CD14-positive monocyte (primary cell): ENCODE data around the gene CEBPG. TPM values are rescaled to one million over a fixed set of nuclear protein-coding genes. Genes with fewer than 3 reads are reported as not detected.

ENCODE experiments used
- DNase-seq, 3 donors: peaks; one replicate each; pipeline ENCODE4 v3.0.0-alpha.2; 2011 to 2022
- H2AFZ ChIP-seq: 2 replicates; pipeline ENCODE4 v1.6.0; 2012; ENCODE audit warnings: mild to moderate bottlenecking, low read depth, low read length, inconsistent platforms; ENCODE audit not compliant: insufficient read depth, poor library complexity, severe bottlenecking
- H3K27ac ChIP-seq, 2 donors: 1 replicate in 1 of 2; 2 replicates in 1 of 2; pipeline ENCODE4 v1.5.1; 2012 to 2013; ENCODE audit warnings: low read length in 2 of 2, control low read depth in 1 of 2, inconsistent platforms in 1 of 2, low read depth in 1 of 2, mild to moderate bottlenecking in 1 of 2
- H3K27me3 ChIP-seq, 2 donors: one replicate each; pipeline versions ENCODE4 v1.6.0 to v1.6.1; 2011 to 2013; ENCODE audit warnings: low read length in 2 of 2; ENCODE audit not compliant: control insufficient read depth in 2 of 2, insufficient read depth in 2 of 2
- H3K36me3 ChIP-seq, 2 donors: replicated peaks in 1 of 2; 1 replicate in 1 of 2; 2 replicates in 1 of 2; pipeline versions ENCODE4 v1.5.1 to v1.6.1; 2012 to 2013; ENCODE audit warnings: low read length in 2 of 2, control low read depth in 1 of 2, inconsistent platforms in 1 of 2, mild to moderate bottlenecking in 1 of 2; ENCODE audit not compliant: insufficient read depth in 2 of 2, control insufficient read depth in 1 of 2
- H3K4me1 ChIP-seq, 2 donors: 1 replicate in 1 of 2; 2 replicates in 1 of 2; pipeline versions ENCODE4 v1.5.1 to v1.6.1; 2012 to 2013; ENCODE audit warnings: low read length in 2 of 2, control low read depth in 1 of 2, inconsistent platforms in 1 of 2, mild to moderate bottlenecking in 1 of 2, moderate library complexity in 1 of 2; ENCODE audit not compliant: insufficient read depth in 2 of 2, control insufficient read depth in 1 of 2
- H3K4me2 ChIP-seq: replicated peaks from 2 replicates; pipeline ENCODE3; 2012; ENCODE audit warnings: low read length, moderate library complexity, mild to moderate bottlenecking; ENCODE audit not compliant: poor library complexity, severe bottlenecking; ENCODE audit errors: extremely low read depth
- H3K4me3 ChIP-seq, 3 experiments: fragments of 200-600 bp in 1 of 3; sonication (generic) in 1 of 3; replicated peaks in 1 of 3; 1 replicate in 2 of 3; 2 replicates in 1 of 3; pipeline ENCODE4 v1.5.1; 2011 to 2013; ENCODE audit warnings: low read length in 3 of 3, mild to moderate bottlenecking in 3 of 3, control low read depth in 2 of 3, low read depth in 2 of 3, inconsistent platforms in 1 of 3, moderate library complexity in 1 of 3
- H3K79me2 ChIP-seq: 2 replicates; pipeline ENCODE4 v1.6.0; 2012; ENCODE audit warnings: mild to moderate bottlenecking, control low read depth, inconsistent platforms, low read length, moderate library complexity; ENCODE audit not compliant: insufficient read depth
- H3K9ac ChIP-seq: 2 replicates; pipeline ENCODE4 v1.6.0; 2017; ENCODE audit warnings: low read length, mild to moderate bottlenecking; ENCODE audit not compliant: insufficient read depth, poor library complexity, severe bottlenecking
- H3K9me3 ChIP-seq, 2 donors: replicated peaks in 1 of 2; 1 replicate in 1 of 2; 2 replicates in 1 of 2; pipeline versions ENCODE4 v1.5.1 to v1.6.1; 2012 to 2013; ENCODE audit warnings: low read length in 2 of 2, control low read depth in 1 of 2; ENCODE audit not compliant: control insufficient read depth in 1 of 2, insufficient read depth in 1 of 2
- H4K20me1 ChIP-seq: 2 replicates; pipeline ENCODE4 v1.6.0; 2012; ENCODE audit warnings: mild to moderate bottlenecking, low read length, control low read depth, moderate library complexity; ENCODE audit not compliant: insufficient read depth
- H3K27ac Mint-ChIP-seq, 7 donors: one replicate each; pipeline ENCODE4 v1.8.0; 2020; ENCODE audit warnings: mild to moderate bottlenecking in 7 of 7, mixed read lengths in 7 of 7, moderate library complexity in 6 of 7, inconsistent platforms in 2 of 7
- H3K27me3 Mint-ChIP-seq, 3 donors: one replicate each; pipeline ENCODE4 v1.8.0; 2021 to 2022; ENCODE audit warnings: low read depth in 3 of 3, mild to moderate bottlenecking in 3 of 3, mixed read lengths in 3 of 3, moderate library complexity in 3 of 3, inconsistent platforms in 1 of 3
- H3K36me3 Mint-ChIP-seq, 2 donors: one replicate each; pipeline ENCODE4 v1.8.0; 2020; ENCODE audit warnings: mixed read lengths in 2 of 2, inconsistent platforms in 1 of 2, mild to moderate bottlenecking in 1 of 2
- H3K4me1 Mint-ChIP-seq: one replicate; pipeline ENCODE4 v1.8.0; 2020; ENCODE audit warnings: mild to moderate bottlenecking, mixed read lengths
- H3K4me3 Mint-ChIP-seq, 2 donors: one replicate each; pipeline ENCODE4 v1.8.0; 2020; ENCODE audit warnings: mild to moderate bottlenecking in 2 of 2, mixed read lengths in 2 of 2, moderate library complexity in 1 of 2
- H3K9me3 Mint-ChIP-seq, 7 donors: one replicate each; pipeline ENCODE4 v1.8.0; 2020 to 2022; ENCODE audit warnings: mixed read lengths in 7 of 7, mild to moderate bottlenecking in 6 of 7, moderate library complexity in 6 of 7, inconsistent platforms in 2 of 7
- WGBS: methylation state at CpG from one replicate; pipeline ENCODE4 v1.1.5; 2013; ENCODE audit warnings: missing lambda C conversion rate; ENCODE audit not compliant: insufficient coverage; 5-methylcytosine and 5-hydroxymethylcytosine counted together
- intact Hi-C, 2 donors: fragments of 100-400 bp; cut with micrococcal nuclease; formaldehyde crosslinking; loops; one replicate each; pipeline versions ENCODE4 v1.15.0 to v1.15.1; 2023
- polyA plus RNA-seq, 3 donors: library from polyadenylated mRNA; depleted of rRNA in 1 of 3; unstranded in 2 of 3; stranded (reverse) in 1 of 3; fragments of 300-500 nt in 2 of 3; fragments of >200 nt in 1 of 3; fragmentation: Illumina TruSeq in 2 of 3; gene quantifications; 1 replicate in 2 of 3; 2 replicates in 1 of 3; pipeline ENCODE4 v1.2.3, GENCODE V29; 2012 to 2021
- TF ChIP-seq, protein P1 (sequence below): fragments of 200-600 bp; IDR thresholded peaks from one replicate; pipeline ENCODE4 v1.8.0; 2022; ENCODE audit warnings: antibody characterized with exemption, mild to moderate bottlenecking

Gene CEBPG
- polyA plus RNA-seq, 3 donors: 16.8 to 18.3 (median 17.8) TPM

DNA sequence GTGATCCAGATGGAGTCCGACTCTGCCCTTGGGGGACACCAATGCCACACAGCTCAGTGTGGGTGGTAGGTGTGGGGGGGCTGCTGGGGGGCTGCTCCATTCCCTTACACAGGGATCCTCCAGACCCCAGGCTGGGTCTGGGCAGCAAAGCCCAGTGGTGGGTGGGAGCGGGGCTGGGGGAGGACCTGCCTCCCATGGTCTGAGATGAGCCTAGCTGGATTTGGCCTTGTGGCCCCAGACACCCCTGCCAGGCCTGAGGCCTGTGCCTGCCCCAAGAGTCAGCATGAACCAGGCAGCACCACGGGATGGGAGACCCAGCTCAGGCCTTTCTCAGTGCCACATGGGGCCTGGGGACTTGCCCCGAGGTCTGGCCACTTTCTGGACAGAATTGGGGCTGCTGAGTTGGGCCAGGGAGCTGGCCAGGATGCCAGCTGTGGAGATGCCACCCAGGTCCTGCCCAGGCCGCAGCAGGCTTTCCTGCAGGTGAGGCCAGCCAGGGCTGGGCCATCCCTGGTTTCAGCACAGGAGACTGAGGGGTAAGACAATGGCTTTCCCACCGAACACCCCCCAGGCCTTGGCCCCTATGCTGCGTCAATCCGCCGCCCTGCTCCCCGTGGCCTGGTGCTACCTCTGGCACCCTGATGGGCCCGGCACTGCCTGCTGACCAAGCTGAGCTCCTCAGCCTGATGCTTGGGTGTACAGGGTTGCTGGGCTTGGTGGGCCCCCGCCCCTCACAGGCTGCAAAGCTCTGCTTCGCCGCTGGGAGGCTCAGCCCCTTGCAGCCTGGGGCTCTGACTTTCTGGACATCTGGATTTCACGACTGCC, 24.2 kb downstream of the CEBPG start:
- H3K4me1 ChIP-seq: peaks cover 45 to 46% of the 10 kb centered on the region in 2 donors
- H3K36me3 ChIP-seq: no peaks in the 10 kb centered on the region
- peaks cover 16% of the 10 kb centered on the region for H3K79me2 ChIP-seq
- no peaks in the 10 kb centered on the region for H3K9me3 ChIP-seq
- H3K4me2 ChIP-seq: no peak overlapping the region
- H3K9ac ChIP-seq: no peak overlapping the region
- no peaks in the 10 kb centered on the region for H3K9me3 Mint-ChIP-seq
- no peaks in the 10 kb centered on the region for H3K27me3 ChIP-seq
- peaks cover 49% of the 10 kb centered on the region for H3K4me1 Mint-ChIP-seq
- no peak overlapping the region for H3K27ac Mint-ChIP-seq
- no peaks in the 10 kb centered on the region for H4K20me1 ChIP-seq
- H3K36me3 Mint-ChIP-seq: peaks cover 4 to 5% of the 10 kb centered on the region in 2 donors
- H2AFZ ChIP-seq: no peak overlapping the region
- H3K27me3 Mint-ChIP-seq: peaks cover 0 to 6% (median 0%) of the 10 kb centered on the region in 3 donors
- intact Hi-C loops: no loop called here
- DNase-seq: no peak
- no peak overlapping the region for H3K27ac ChIP-seq
- TF ChIP-seq, protein P1, sequence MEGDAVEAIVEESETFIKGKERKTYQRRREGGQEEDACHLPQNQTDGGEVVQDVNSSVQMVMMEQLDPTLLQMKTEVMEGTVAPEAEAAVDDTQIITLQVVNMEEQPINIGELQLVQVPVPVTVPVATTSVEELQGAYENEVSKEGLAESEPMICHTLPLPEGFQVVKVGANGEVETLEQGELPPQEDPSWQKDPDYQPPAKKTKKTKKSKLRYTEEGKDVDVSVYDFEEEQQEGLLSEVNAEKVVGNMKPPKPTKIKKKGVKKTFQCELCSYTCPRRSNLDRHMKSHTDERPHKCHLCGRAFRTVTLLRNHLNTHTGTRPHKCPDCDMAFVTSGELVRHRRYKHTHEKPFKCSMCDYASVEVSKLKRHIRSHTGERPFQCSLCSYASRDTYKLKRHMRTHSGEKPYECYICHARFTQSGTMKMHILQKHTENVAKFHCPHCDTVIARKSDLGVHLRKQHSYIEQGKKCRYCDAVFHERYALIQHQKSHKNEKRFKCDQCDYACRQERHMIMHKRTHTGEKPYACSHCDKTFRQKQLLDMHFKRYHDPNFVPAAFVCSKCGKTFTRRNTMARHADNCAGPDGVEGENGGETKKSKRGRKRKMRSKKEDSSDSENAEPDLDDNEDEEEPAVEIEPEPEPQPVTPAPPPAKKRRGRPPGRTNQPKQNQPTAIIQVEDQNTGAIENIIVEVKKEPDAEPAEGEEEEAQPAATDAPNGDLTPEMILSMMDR: no peak
- H3K4me3 Mint-ChIP-seq: no peak overlapping the region
- WGBS: 84% methylated on average over 14 of the region's 15 CpGs
- no peak overlapping the region for H3K4me3 ChIP-seq

DNA sequence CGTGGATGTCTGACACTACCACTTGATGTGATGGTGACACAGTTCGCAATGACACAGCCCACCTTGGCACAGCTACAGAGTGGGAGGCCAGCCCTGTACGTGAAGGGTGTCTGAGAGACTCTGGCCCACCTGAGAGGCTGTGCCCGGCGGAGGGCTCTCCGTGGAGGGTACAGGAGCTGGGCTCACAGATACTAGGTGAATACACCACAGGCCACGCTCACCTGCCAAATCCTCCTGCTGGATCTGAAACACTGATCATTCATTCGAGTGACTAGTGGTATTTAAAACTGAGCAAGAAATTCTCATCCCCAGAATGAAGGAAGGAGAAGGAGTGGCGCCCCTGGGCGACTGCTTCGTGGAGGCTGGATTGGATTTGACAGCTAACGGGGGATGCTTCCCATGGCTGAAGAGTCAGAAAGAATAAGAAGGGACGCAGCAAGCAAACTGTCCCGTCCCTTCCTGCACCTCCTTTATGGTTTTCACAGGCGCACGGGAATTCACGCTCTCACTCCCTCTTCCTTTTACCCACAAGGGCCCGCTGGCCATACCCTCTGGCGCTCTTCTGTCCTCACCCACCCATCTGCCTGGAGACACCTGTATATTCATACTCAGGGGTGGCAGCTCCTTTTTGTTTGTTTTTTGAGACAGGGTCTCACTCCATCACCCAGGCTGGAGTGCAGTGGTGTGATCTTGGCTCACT, 25.0 kb downstream of the CEBPG start:
- no peaks in the 10 kb centered on the region for H3K9me3 Mint-ChIP-seq
- Histone ChIP-seq H3K4me1 (peaks cover 43 to 46% of the 10 kb centered on the region in 2 donors), H3K4me3 (no peak overlapping the region), H3K79me2 (peaks cover 9% of the 10 kb centered on the region), H3K27ac (no peak overlapping the region), H2AFZ (no peak overlapping the region), H3K9me3 (no peaks in the 10 kb centered on the region), H3K36me3 (no peaks in the 10 kb centered on the region), H3K4me2 (no peak overlapping the region), H3K9ac (no peak overlapping the region), H3K27me3 (no peaks in the 10 kb centered on the region), H4K20me1 (no peaks in the 10 kb centered on the region)
- H3K4me1 Mint-ChIP-seq: peaks cover 44% of the 10 kb centered on the region
- intact Hi-C loops: no loop called here
- peaks cover 4 to 5% of the 10 kb centered on the region in 2 donors for H3K36me3 Mint-ChIP-seq
- WGBS: 91% methylated on average over 15 of the region's 19 CpGs
- H3K27ac Mint-ChIP-seq: peak overlapping the region in 1 of 7 donors; percentile 41
- TF ChIP-seq, protein P1: no peak
- peaks cover 0 to 6% (median 0%) of the 10 kb centered on the region in 3 donors for H3K27me3 Mint-ChIP-seq
- no peak for DNase-seq
- H3K4me3 Mint-ChIP-seq: no peak overlapping the region
